ENCODE measurements around the gene MT1H. TPM values are rescaled to one million over a fixed set of nuclear protein-coding genes. Genes with fewer than 3 reads are reported as not detected.

The MT1H gene
- total RNA-seq, 1 experiment from 2014 or later: not detected

DNA sequence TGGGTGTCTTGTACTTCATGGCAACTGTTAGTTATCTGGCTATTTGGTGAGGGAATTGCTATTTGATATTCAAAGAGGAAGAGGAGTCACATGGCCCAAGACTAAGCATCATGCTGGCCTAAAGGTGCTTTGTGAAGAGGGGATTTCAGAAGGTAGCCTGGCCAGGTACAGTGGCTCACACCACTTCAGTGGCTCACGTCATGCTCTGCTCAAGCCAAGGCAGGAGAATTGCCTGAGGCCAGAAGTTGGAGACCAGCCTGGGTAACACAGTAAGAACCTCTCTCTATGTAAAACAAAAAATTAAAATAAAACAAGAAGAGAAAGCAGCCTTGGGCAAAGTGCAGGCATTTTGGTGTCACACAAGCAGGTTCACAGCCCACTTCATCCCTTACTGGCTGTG lies 24.3 kb upstream of the MT1H start:
- DNase-seq: no peak
- no TSS peak for BruUV-seq (replicated peaks)
- H3K27me3 Mint-ChIP-seq (ENCODE audit: insufficient read depth, unreplicated experiment): peaks cover 10% of the 10 kb centered on the region
- TF ChIP-seq, protein P1, sequence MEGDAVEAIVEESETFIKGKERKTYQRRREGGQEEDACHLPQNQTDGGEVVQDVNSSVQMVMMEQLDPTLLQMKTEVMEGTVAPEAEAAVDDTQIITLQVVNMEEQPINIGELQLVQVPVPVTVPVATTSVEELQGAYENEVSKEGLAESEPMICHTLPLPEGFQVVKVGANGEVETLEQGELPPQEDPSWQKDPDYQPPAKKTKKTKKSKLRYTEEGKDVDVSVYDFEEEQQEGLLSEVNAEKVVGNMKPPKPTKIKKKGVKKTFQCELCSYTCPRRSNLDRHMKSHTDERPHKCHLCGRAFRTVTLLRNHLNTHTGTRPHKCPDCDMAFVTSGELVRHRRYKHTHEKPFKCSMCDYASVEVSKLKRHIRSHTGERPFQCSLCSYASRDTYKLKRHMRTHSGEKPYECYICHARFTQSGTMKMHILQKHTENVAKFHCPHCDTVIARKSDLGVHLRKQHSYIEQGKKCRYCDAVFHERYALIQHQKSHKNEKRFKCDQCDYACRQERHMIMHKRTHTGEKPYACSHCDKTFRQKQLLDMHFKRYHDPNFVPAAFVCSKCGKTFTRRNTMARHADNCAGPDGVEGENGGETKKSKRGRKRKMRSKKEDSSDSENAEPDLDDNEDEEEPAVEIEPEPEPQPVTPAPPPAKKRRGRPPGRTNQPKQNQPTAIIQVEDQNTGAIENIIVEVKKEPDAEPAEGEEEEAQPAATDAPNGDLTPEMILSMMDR (IDR thresholded peaks at IDR 0.05; ENCODE audit: insufficient read depth in 1 of 2, low read depth in 1 of 2, low read length in 1 of 2, severe bottlenecking in 1 of 2, unreplicated experiment in 1 of 2): no peak
- no peak overlapping the region for H3K27ac Mint-ChIP-seq (ENCODE audit: unreplicated experiment)
- H3K4me1 ChIP-seq: peaks cover 18% of the 10 kb centered on the region
- H3K27me3 ChIP-seq (replicated peaks; ENCODE audit: control insufficient read depth, insufficient read depth, low read length): no peaks in the 10 kb centered on the region
- ChIA-PET POLR2A (no interaction called here), CTCF (no interaction called here)
- no peaks in the 10 kb centered on the region for H3K9me3 Mint-ChIP-seq (ENCODE audit: unreplicated experiment)
- peaks cover 8% of the 10 kb centered on the region for H3K4me1 Mint-ChIP-seq (ENCODE audit: low read depth, unreplicated experiment)
- no peak overlapping the region for H3K4me3 ChIP-seq (ENCODE audit: low read depth, low read length)
- intact Hi-C loops (cut with micrococcal nuclease; ENCODE audit: unreplicated experiment): no loop called here
- no peaks in the 10 kb centered on the region for H3K36me3 Mint-ChIP-seq (ENCODE audit: insufficient read depth, unreplicated experiment)
- no peak overlapping the region for H3K4me3 Mint-ChIP-seq (ENCODE audit: unreplicated experiment)
- H3K36me3 ChIP-seq (ENCODE audit: control insufficient read depth, insufficient read depth, low read length): no peaks in the 10 kb centered on the region
- H3K9me3 ChIP-seq: no peaks in the 10 kb centered on the region

- peaks cover 8% of the 10 kb centered on the region for H3K4me1 Mint-ChIP-seq (ENCODE audit: low read depth, unreplicated experiment)
- Histone ChIP-seq H3K4me3 (ENCODE audit: low read depth, low read length) (no peak overlapping the region), H3K36me3 (ENCODE audit: control insufficient read depth, insufficient read depth, low read length) (no peaks in the 10 kb centered on the region), H3K9me3 (no peaks in the 10 kb centered on the region), H3K4me1 (peaks cover 18% of the 10 kb centered on the region), H3K27me3 (replicated peaks; ENCODE audit: control insufficient read depth, insufficient read depth, low read length) (no peaks in the 10 kb centered on the region)
- TF ChIP-seq, protein P1 (IDR thresholded peaks at IDR 0.05; ENCODE audit: insufficient read depth in 1 of 2, low read depth in 1 of 2, low read length in 1 of 2, severe bottlenecking in 1 of 2, unreplicated experiment in 1 of 2): no peak
- BruUV-seq (replicated peaks): no TSS peak
- intact Hi-C loops (cut with micrococcal nuclease; ENCODE audit: unreplicated experiment): no loop called here
- H3K9me3 Mint-ChIP-seq (ENCODE audit: unreplicated experiment): no peaks in the 10 kb centered on the region
- no peak for DNase-seq
- ChIA-PET POLR2A (no interaction called here), CTCF (interaction anchor here (0.6 to 0.9 kb wide), 2 partner anchors 56 to 1345 kb away, joined by 4 read pairs; no protein-coding TSS in a partner anchor)
- H3K36me3 Mint-ChIP-seq (ENCODE audit: insufficient read depth, unreplicated experiment): no peaks in the 10 kb centered on the region
- H3K4me3 Mint-ChIP-seq (ENCODE audit: unreplicated experiment): no peak overlapping the region
- H3K27me3 Mint-ChIP-seq (ENCODE audit: insufficient read depth, unreplicated experiment): peaks cover 10% of the 10 kb centered on the region
- no peak overlapping the region for H3K27ac Mint-ChIP-seq (ENCODE audit: unreplicated experiment)
Observed at GRCh38 chr16:56645838-56646237, 23.8 kb upstream of the MT1H start.

DNA sequence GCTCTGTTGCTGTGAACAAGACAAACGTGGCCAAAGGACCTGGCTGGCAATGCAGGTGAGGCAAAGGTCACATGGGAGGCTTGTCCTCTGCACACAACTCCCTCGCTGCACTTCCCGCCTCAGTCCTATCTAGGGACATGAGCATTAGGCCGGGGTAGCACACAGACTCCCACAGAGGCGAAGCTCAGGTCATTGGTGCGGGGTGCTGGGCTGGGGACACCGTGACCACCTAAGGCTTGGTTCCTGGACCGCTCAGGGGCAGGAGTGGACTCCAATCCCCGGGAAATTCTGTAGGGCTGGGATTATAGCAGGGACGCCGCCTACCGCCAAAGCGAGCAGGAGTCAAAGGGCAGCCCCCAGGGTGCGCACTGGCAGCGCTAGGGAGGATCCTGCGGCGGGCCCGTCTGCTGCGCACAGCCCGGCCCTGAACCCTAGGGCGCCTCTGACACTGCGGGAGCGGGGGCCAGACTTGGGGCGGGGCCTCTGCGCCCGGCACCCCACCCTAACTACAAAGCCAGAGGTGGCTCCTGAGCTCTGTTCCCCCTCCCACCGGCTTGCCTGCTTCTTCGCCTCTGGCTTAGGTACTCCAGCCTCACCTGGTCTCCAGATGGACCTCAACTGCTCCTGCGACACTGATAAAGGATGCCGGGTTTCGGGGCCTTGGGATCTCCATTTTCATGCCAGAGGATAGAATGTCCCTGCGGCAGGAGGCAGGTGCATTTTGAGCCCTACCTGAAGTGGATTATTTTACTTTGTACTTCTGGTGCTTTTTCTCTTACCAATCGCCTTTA lies 21.8 kb upstream of the MT1H start:
- POLR2A ChIA-PET: no interaction called here
- no peaks in the 10 kb centered on the region for H3K9me3 Mint-ChIP-seq (ENCODE audit: unreplicated experiment)

More for the DNA sequence above, 21.8 kb upstream of the MT1H start:
- Histone ChIP-seq H3K27me3 (replicated peaks; ENCODE audit: control insufficient read depth, insufficient read depth, low read length) (no peaks in the 10 kb centered on the region), H3K4me3 (ENCODE audit: low read depth, low read length) (no peak overlapping the region), H3K9me3 (no peaks in the 10 kb centered on the region), H3K4me1 (peaks cover 18% of the 10 kb centered on the region), H3K36me3 (ENCODE audit: control insufficient read depth, insufficient read depth, low read length) (no peaks in the 10 kb centered on the region)
- DNase-seq: no peak
- H3K36me3 Mint-ChIP-seq (ENCODE audit: insufficient read depth, unreplicated experiment): no peaks in the 10 kb centered on the region
- TF ChIP-seq, protein P1 (IDR thresholded peaks at IDR 0.05; ENCODE audit: insufficient read depth in 1 of 2, low read depth in 1 of 2, low read length in 1 of 2, severe bottlenecking in 1 of 2, unreplicated experiment in 1 of 2): no peak
- H3K27me3 Mint-ChIP-seq (ENCODE audit: insufficient read depth, unreplicated experiment): peaks cover 10% of the 10 kb centered on the region
- H3K27ac Mint-ChIP-seq (ENCODE audit: unreplicated experiment): no peak overlapping the region
- no peak overlapping the region for H3K4me3 Mint-ChIP-seq (ENCODE audit: unreplicated experiment)
- no TSS peak for BruUV-seq (replicated peaks)
- intact Hi-C loops (cut with micrococcal nuclease; ENCODE audit: unreplicated experiment): no loop called here
- H3K4me1 Mint-ChIP-seq (ENCODE audit: low read depth, unreplicated experiment): peaks cover 8% of the 10 kb centered on the region
- CTCF ChIA-PET: no interaction called here
